Sigmoid colon (tissue), 3 donors: Measurements from ENCODE around the gene EPGN.

ENCODE experiments used
- CTCF ChIP-seq, 4 experiments: fragments of 450-650 bp in 3 of 4; fragments of 200-600 bp in 1 of 4; IDR thresholded peaks; one replicate each; pipeline ENCODE4 v1.5.1; 2016 to 2019; ENCODE audit warnings: antibody characterized with exemption in 4 of 4, mild to moderate bottlenecking in 3 of 4, moderate library complexity in 2 of 4
- POLR2A ChIP-seq, 2 donors: fragments of 450-650 bp; IDR thresholded peaks; one replicate each; pipeline ENCODE4 v1.6.1; 2016; ENCODE audit warnings: antibody characterized with exemption in 2 of 2, mild to moderate bottlenecking in 2 of 2, moderate library complexity in 2 of 2

GRCh38 chr4:74328501-74328900 is 20.2 kb downstream of the EPGN start:
- no peak for TF ChIP-seq CTCF (IDR thresholded peaks at IDR 0.05)
- TF ChIP-seq POLR2A (IDR thresholded peaks at IDR 0.05) = no peak
